AG09319 (cell line): ENCODE measurements around the gene ARHGEF6.

ENCODE experiments used
- DNase-seq: peaks from one replicate; pipeline ENCODE4 v3.0.0-alpha.2; 2010; ENCODE audit warnings: low read depth; ENCODE audit errors: extremely low read depth
- CTCF ChIP-seq: IDR thresholded peaks from 2 replicates; pipeline ENCODE4 v1.5.1; 2011; ENCODE audit warnings: low read depth, mild to moderate bottlenecking, inconsistent platforms, low read length, moderate library complexity

Gene ARHGEF6

GRCh38 chrX:136712650-136713310 is 68.0 kb downstream of the ARHGEF6 start:
- no peak for DNase-seq
- TF ChIP-seq CTCF, result no peak

GRCh38 chrX:136711147-136711546 is 69.6 kb downstream of the ARHGEF6 start:
- peak; percentile 53 for TF ChIP-seq CTCF
- DNase-seq, result peak; percentile 4

GRCh38 chrX:136710325-136710951 is 70.3 kb downstream of the ARHGEF6 start:
- no peak for TF ChIP-seq CTCF
- DNase-seq, result no peak

GRCh38 chrX:136708348-136708747 is 72.4 kb downstream of the ARHGEF6 start:
- peak; percentile 39 for TF ChIP-seq CTCF

GRCh38 chrX:136697156-136697555 is 83.6 kb downstream of the ARHGEF6 start:
- no peak for DNase-seq
- no peak for TF ChIP-seq CTCF

More at GRCh38 chrX:136708348-136708747, 72.4 kb downstream of the ARHGEF6 start:
- DNase-seq, result no peak

- TF ChIP-seq CTCF, result peak; percentile 70
- peak; percentile 15 for DNase-seq
Observed at GRCh38 chrX:136694431-136695087, 86.2 kb downstream of the ARHGEF6 start.

- no peak for TF ChIP-seq CTCF
Observed at GRCh38 chrX:136692271-136692670, 88.5 kb downstream of the ARHGEF6 start.

More at GRCh38 chrX:136692271-136692670, 88.5 kb downstream of the ARHGEF6 start:
- DNase-seq, result no peak
